HL-60 (cell line): ENCODE measurements around the gene OSBPL3.

Experiments
- CTCF ChIP-seq: IDR thresholded peaks from one replicate; pipeline ENCODE4 v1.5.1; 2011; ENCODE audit warnings: low read length, control low read depth, inconsistent platforms; ENCODE audit not compliant: insufficient read depth
- GABPA ChIP-seq: IDR thresholded peaks from 2 replicates; pipeline ENCODE4 v1.6.1; 2012; ENCODE audit warnings: low read depth
- POLR2AphosphoS5 ChIP-seq: IDR thresholded peaks from 2 replicates; pipeline ENCODE4 v1.6.1; 2012; ENCODE audit warnings: low read depth
- SPI1 ChIP-seq: IDR thresholded peaks from 2 replicates; pipeline ENCODE4 v1.6.1; 2012; ENCODE audit warnings: low read depth, mild to moderate bottlenecking, borderline replicate concordance
- TF ChIP-seq, protein P1 (sequence below): IDR thresholded peaks from 2 replicates; pipeline ENCODE4 v1.6.1; 2012; ENCODE audit warnings: low read depth; ENCODE audit not compliant: insufficient replicate concordance

GRCh38 chr7:24899161-24899560 lies 80.8 kb downstream of the OSBPL3 start:
- no peak for TF ChIP-seq CTCF
- TF ChIP-seq GABPA = no peak
- no peak for TF ChIP-seq POLR2AphosphoS5
- TF ChIP-seq, protein P1, sequence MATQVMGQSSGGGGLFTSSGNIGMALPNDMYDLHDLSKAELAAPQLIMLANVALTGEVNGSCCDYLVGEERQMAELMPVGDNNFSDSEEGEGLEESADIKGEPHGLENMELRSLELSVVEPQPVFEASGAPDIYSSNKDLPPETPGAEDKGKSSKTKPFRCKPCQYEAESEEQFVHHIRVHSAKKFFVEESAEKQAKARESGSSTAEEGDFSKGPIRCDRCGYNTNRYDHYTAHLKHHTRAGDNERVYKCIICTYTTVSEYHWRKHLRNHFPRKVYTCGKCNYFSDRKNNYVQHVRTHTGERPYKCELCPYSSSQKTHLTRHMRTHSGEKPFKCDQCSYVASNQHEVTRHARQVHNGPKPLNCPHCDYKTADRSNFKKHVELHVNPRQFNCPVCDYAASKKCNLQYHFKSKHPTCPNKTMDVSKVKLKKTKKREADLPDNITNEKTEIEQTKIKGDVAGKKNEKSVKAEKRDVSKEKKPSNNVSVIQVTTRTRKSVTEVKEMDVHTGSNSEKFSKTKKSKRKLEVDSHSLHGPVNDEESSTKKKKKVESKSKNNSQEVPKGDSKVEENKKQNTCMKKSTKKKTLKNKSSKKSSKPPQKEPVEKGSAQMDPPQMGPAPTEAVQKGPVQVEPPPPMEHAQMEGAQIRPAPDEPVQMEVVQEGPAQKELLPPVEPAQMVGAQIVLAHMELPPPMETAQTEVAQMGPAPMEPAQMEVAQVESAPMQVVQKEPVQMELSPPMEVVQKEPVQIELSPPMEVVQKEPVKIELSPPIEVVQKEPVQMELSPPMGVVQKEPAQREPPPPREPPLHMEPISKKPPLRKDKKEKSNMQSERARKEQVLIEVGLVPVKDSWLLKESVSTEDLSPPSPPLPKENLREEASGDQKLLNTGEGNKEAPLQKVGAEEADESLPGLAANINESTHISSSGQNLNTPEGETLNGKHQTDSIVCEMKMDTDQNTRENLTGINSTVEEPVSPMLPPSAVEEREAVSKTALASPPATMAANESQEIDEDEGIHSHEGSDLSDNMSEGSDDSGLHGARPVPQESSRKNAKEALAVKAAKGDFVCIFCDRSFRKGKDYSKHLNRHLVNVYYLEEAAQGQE = no peak
- TF ChIP-seq SPI1 = no peak
